Suprapubic skin (tissue), 4 donors: ENCODE measurements around the gene KRTAP5-1. TPM values are rescaled to one million over a fixed set of nuclear protein-coding genes. Genes with fewer than 3 reads are reported as not detected.

ENCODE experiments used
- DNase-seq, 2 donors: peaks; one replicate each; pipeline ENCODE4 v3.0.0-alpha.2; 2019; ENCODE audit warnings: low spot score in 2 of 2
- H3K27ac ChIP-seq: fragments of 200-600 bp; sonication (generic); one replicate; pipeline ENCODE4 v1.5.1; 2019
- H3K27me3 ChIP-seq: fragments of 200-600 bp; sonication (generic); one replicate; pipeline ENCODE4 v1.5.1; 2019
- H3K36me3 ChIP-seq: fragments of 200-600 bp; sonication (generic); one replicate; pipeline ENCODE4 v1.5.1; 2019
- H3K4me1 ChIP-seq: fragments of 200-600 bp; sonication (generic); one replicate; pipeline ENCODE4 v1.5.1; 2019
- H3K4me3 ChIP-seq: fragments of 200-600 bp; sonication (generic); one replicate; pipeline ENCODE4 v1.5.1; 2019; ENCODE audit warnings: mild to moderate bottlenecking
- H3K9me3 ChIP-seq: fragments of 200-600 bp; sonication (generic); one replicate; pipeline ENCODE4 v1.5.1; 2019
- CTCF ChIP-seq, 2 donors: fragments of 200-600 bp in 1 of 2; fragments of 450-650 bp in 1 of 2; sonication (generic) in 1 of 2; IDR thresholded peaks; one replicate each; pipeline ENCODE4 v1.5.1; 2016 to 2019; ENCODE audit warnings: antibody characterized with exemption in 2 of 2, mild to moderate bottlenecking in 1 of 2, moderate library complexity in 1 of 2
- EP300 ChIP-seq: sonication (generic); formaldehyde crosslinking; IDR thresholded peaks from one replicate; pipeline ENCODE4 v1.6.1; 2017; ENCODE audit warnings: antibody characterized with exemption
- POLR2A ChIP-seq, 2 donors: fragments of 450-650 bp; IDR thresholded peaks; one replicate each; pipeline ENCODE4 v1.6.1; 2017; ENCODE audit warnings: antibody characterized with exemption in 2 of 2, mild to moderate bottlenecking in 2 of 2, moderate library complexity in 2 of 2
- POLR2AphosphoS5 ChIP-seq, 3 donors: sonication (generic); formaldehyde crosslinking; IDR thresholded peaks; one replicate each; pipeline ENCODE4 v1.6.1; 2017; ENCODE audit warnings: antibody characterized with exemption in 3 of 3
- WGBS: methylation state at CpG from one replicate; pipeline ENCODE4 v1.1.5; 2018; 5-methylcytosine and 5-hydroxymethylcytosine counted together
- total RNA-seq, 4 donors: library from RNA; depleted of rRNA; stranded (reverse); fragments of >200 nt; gene quantifications; one replicate each; pipeline ENCODE4 v1.1.0, GENCODE V29; 2016

The KRTAP5-1 gene
- total RNA-seq, 4 donors from 2014 or later: 1.0 to 1.2 TPM; not detected in 2

DNA sequence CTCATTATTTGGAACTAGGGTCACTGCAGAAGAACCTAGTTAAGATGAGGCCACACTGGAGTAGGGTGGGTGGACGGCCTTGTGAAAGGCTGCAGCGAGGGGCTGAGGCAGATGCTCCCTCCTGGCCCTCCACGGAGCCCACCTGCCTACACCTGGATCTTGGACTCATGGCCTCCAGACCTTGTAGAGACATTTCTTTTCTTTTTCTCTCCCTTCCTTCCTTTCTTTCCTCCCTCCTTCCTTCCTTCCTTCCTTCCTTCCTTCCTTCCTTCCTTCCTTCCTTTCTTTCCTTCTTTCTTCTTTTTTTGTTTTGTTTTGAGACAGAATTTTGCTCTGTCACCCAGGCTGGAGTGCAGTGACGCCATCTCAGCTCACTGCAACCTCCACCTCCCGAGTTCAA is 39.7 kb downstream of the KRTAP5-1 start:
- WGBS: 71% methylated on average over 5 of the region's 5 CpGs
- Histone ChIP-seq H3K4me1 (peaks cover 30% of the 10 kb centered on the region), H3K4me3 (no peak overlapping the region), H3K27ac (no peak overlapping the region), H3K9me3 (no peaks in the 10 kb centered on the region), H3K27me3 (peaks cover 45% of the 10 kb centered on the region), H3K36me3 (no peaks in the 10 kb centered on the region)
- TF ChIP-seq EP300: no peak
- no peak for TF ChIP-seq CTCF (IDR thresholded peaks at IDR 0.05)
- TF ChIP-seq POLR2AphosphoS5 (IDR thresholded peaks at IDR 0.05): no peak
- no peak for TF ChIP-seq POLR2A (IDR thresholded peaks at IDR 0.05)
- DNase-seq: no peak

DNA sequence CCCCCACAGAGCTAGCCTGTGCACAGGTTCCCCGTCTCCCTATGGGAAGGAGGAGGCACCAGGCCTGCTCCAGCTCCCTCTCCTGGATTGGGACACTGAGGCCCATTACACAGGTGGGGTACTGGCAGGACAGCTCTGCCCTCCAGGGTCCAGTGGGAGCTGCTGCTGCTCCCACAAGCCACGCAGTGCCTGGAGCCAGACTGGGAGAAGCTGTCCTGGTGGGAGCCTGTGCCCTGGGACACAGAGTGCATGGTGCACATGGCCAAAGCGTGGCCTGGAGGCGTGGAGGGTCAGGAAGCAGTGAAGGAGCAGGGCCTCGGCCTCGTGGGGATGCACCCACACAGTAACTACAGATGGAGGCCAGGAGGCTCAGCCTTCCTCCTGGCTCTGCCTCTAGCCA is 40.5 kb downstream of the KRTAP5-1 start:
- WGBS: 80% methylated on average over 2 of the region's 6 CpGs
- TF ChIP-seq POLR2A (IDR thresholded peaks at IDR 0.05): no peak
- Histone ChIP-seq H3K4me3 (no peak overlapping the region), H3K9me3 (no peaks in the 10 kb centered on the region), H3K36me3 (no peaks in the 10 kb centered on the region), H3K27me3 (peaks cover 42% of the 10 kb centered on the region), H3K4me1 (peaks cover 30% of the 10 kb centered on the region), H3K27ac (no peak overlapping the region)
- DNase-seq: no peak

- Histone ChIP-seq H3K27me3 (peaks cover 35% of the 10 kb centered on the region), H3K9me3 (no peaks in the 10 kb centered on the region), H3K4me1 (peaks cover 29% of the 10 kb centered on the region), H3K36me3 (no peaks in the 10 kb centered on the region), H3K4me3 (no peak overlapping the region), H3K27ac (no peak overlapping the region)
- TF ChIP-seq EP300: no peak
- TF ChIP-seq CTCF (IDR thresholded peaks at IDR 0.05): no peak
- no peak for TF ChIP-seq POLR2AphosphoS5 (IDR thresholded peaks at IDR 0.05)
- no peak for TF ChIP-seq POLR2A (IDR thresholded peaks at IDR 0.05)
- WGBS: no CpG with 5 or more reads among the region's 13 CpGs
- DNase-seq: no peak
These were observed 41.3 kb downstream of the KRTAP5-1 start for GRCh38 chr11:1543606-1544263.

DNA sequence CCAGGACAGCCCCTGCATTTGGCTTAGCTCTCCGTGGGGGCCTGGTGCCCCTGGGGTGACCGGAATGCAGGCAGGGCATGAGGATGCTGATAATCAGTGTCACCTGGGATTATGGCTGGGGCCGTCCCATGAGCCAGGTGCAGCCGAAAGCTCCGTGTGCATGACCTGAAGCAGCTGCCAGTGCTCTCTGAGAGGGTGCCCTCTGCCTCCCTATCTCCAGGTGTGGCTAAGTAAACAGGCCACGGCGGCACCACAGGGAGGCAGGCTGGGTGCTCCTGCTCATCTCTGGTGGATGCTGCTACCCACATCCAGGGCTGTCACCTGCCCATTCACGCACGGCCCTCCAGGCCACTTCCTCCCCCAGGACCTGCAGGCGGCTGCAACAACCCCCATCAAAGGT is 42.8 kb downstream of the KRTAP5-1 start:
- TF ChIP-seq POLR2A (IDR thresholded peaks at IDR 0.05): no peak
- no peak for TF ChIP-seq CTCF (IDR thresholded peaks at IDR 0.05)
- TF ChIP-seq EP300: no peak
- no peak for TF ChIP-seq POLR2AphosphoS5 (IDR thresholded peaks at IDR 0.05)
- no peaks in the 10 kb centered on the region for H3K36me3 ChIP-seq
- H3K9me3 ChIP-seq: no peaks in the 10 kb centered on the region
- H3K4me1 ChIP-seq: peaks cover 17% of the 10 kb centered on the region
- no peak for DNase-seq
- no peak overlapping the region for H3K27ac ChIP-seq
- 20% methylated on average over 1 of the region's 10 CpGs for WGBS
- no peak overlapping the region for H3K4me3 ChIP-seq
- H3K27me3 ChIP-seq: peaks cover 22% of the 10 kb centered on the region

GRCh38 chr11:1541474-1542204 is 43.4 kb downstream of the KRTAP5-1 start:
- WGBS: 76% methylated on average over 15 of the region's 22 CpGs
- DNase-seq: no peak
- no peaks in the 10 kb centered on the region for H3K36me3 ChIP-seq
- H3K4me3 ChIP-seq: no peak overlapping the region
- no peak overlapping the region for H3K27ac ChIP-seq
- TF ChIP-seq POLR2A (IDR thresholded peaks at IDR 0.05) (no peak), CTCF (IDR thresholded peaks at IDR 0.05) (no peak), EP300 (no peak), POLR2AphosphoS5 (IDR thresholded peaks at IDR 0.05) (no peak)
- H3K4me1 ChIP-seq: peaks cover 16% of the 10 kb centered on the region
- H3K9me3 ChIP-seq: no peaks in the 10 kb centered on the region
- peaks cover 15% of the 10 kb centered on the region for H3K27me3 ChIP-seq
